Heart left ventricle (tissue), 16 donors: ENCODE results near the gene DDR2. TPM values are rescaled to one million over a fixed set of nuclear protein-coding genes. Genes with fewer than 3 reads are reported as not detected.
A peak's percentile ranks its signal among the peaks of the same experiment; 100 is the strongest.

ENCODE experiments used
- ATAC-seq, 4 donors: fragments of 200-7000 bp; cut with Tn5 transposase; one replicate each; pipeline ENCODE4 v1.9.1; 2020 to 2022; ENCODE audit warnings: moderate library complexity in 4 of 4, mild to moderate bottlenecking in 3 of 4, moderate number of reproducible peaks in 1 of 4
- DNase-seq, 5 donors: peaks; one replicate each; pipeline ENCODE4 v3.0.0-alpha.2; 2020
- H3K27ac ChIP-seq, 12 donors: fragments of 200-600 bp; sonication (generic) in 4 of 12; one replicate each; pipeline versions ENCODE4 v1.5.0 to v1.8.0; 2016 to 2022; ENCODE audit warnings: mild to moderate bottlenecking in 2 of 12
- H3K27me3 ChIP-seq, 9 donors: fragments of 200-600 bp; sonication (generic) in 2 of 9; one replicate each; pipeline versions ENCODE4 v1.5.1 to v1.8.0; 2016 to 2022; ENCODE audit warnings: mild to moderate bottlenecking in 3 of 9
- H3K36me3 ChIP-seq, 9 donors: fragments of 200-600 bp; sonication (generic) in 2 of 9; one replicate each; pipeline versions ENCODE4 v1.5.0 to v1.8.0; 2018 to 2022; ENCODE audit warnings: mild to moderate bottlenecking in 2 of 9
- H3K4me1 ChIP-seq, 12 donors: fragments of 200-600 bp; sonication (generic) in 4 of 12; one replicate each; pipeline versions ENCODE4 v1.5.0 to v1.8.0; 2016 to 2022; ENCODE audit warnings: mild to moderate bottlenecking in 3 of 12
- H3K4me3 ChIP-seq, 12 donors: fragments of 200-600 bp; sonication (generic) in 4 of 12; one replicate each; pipeline versions ENCODE4 v1.5.0 to v1.8.0; 2017 to 2022; ENCODE audit warnings: mild to moderate bottlenecking in 9 of 12, moderate library complexity in 4 of 12
- H3K9me3 ChIP-seq, 12 donors: fragments of 200-600 bp; sonication (generic) in 4 of 12; one replicate each; pipeline versions ENCODE4 v1.5.0 to v1.8.0; 2016 to 2022; ENCODE audit warnings: mild to moderate bottlenecking in 1 of 12
- POLR2A ChIP-seq, 2 donors: fragments of 450-650 bp; IDR thresholded peaks; one replicate each; pipeline ENCODE4 v1.6.1; 2017; ENCODE audit warnings: antibody characterized with exemption in 2 of 2, mild to moderate bottlenecking in 2 of 2, moderate library complexity in 2 of 2
- WGBS, 4 donors: extraction: QIAGEN DNeasy Blood & Tissue Kit in 2 of 4; methylation state at CpG; one replicate each; pipeline versions ENCODE4 v1.1.5 to v1.1.7; 2013 to 2018; 5-methylcytosine and 5-hydroxymethylcytosine counted together
- intact Hi-C, 10 donors: fragments of 100-400 bp; cut with DNase I; formaldehyde crosslinking; loops; one replicate each; pipeline versions ENCODE4 v1.11.1 to v1.14.2; 2022
- polyA plus RNA-seq, 2 donors: library from polyadenylated mRNA; stranded (reverse); fragments of 200-250 nt; gene quantifications; one replicate each; pipeline ENCODE4 v1.2.3, GENCODE V29; 2013
- total RNA-seq, 9 donors: library from RNA; depleted of rRNA in 2 of 9; stranded (reverse); fragments of >200 nt in 2 of 9; fragmentation: NEBNext Ultra II Directional in 3 of 9; extraction: Animal tissue kit (Norgen Biotek cat#: 25700) in 3 of 9; gene quantifications; one replicate each; pipeline versions ENCODE4 v1.1.0 to v1.2.4, GENCODE V29; 2016 to 2023
- TF ChIP-seq, protein P1 (sequence below), 12 donors: fragments of 200-600 bp; sonication (generic) in 4 of 12; IDR thresholded peaks; one replicate each; pipeline versions ENCODE4 v1.5.0 to v1.8.0; 2018 to 2022; ENCODE audit warnings: antibody characterized with exemption in 12 of 12, mild to moderate bottlenecking in 5 of 12
- donor health status: ischemic (EF 13 %, LVEDD 7.1; RV severe dilation, severe dysfunction).
- donor health status: healthy with polysubstance abuse.
- donor health status: DM: no; HTN: yes; CAD: no.
- donor health status: DM: no; HTN: no; CAD: no.
- donor health status: ischemic (EF 25% LVEDD 6.9; RV normal size, moderate dysfunction).
- donor health status: ischemic (EF 25% LVEDD 5.7; RV mildly dilated, moderate dysfunction).
- donor health status: healthy.
- donor health status: DM: yes; HTN: yes; CAD: no.
- donor health status: ischemic (EF 35%, LVEDD 5.7; RV mildly dilated, moderate dysfunction).
- donor health status: nonischemic (EF 11% LVEDD 7.7; RV severe dilation, severe dysfunction).
- donor health status: DM: yes; HTN: yes; CAD: no.
- donor health status: PGD.
- donor health status: ischemic (EF 29% LVEDD 5.4; RV normal size, mild dysfunction).
- donor health status: nonischemic (EF 23%, LVEDD 6.1; RV moderate dilation, normal function).

Gene DDR2
- total and polyA plus RNA-seq, 11 donors: 5.0 to 55.3 (median 23.8) TPM

- peak overlapping the region in 9 of 12 donors; percentile 9 to 82 (median 33) for H3K27ac ChIP-seq
- 34 to 49% (median 37%) methylated on average over 2 of the region's 2 CpGs for WGBS, 4 donors
- H3K36me3 ChIP-seq: no peaks in the 10 kb centered on the region
- peaks cover 0 to 46% (median 28%) of the 10 kb centered on the region in 12 donors for H3K4me1 ChIP-seq
- DNase-seq (no peak), ATAC-seq (no peak)
- intact Hi-C loops: loop anchor here in 1 of 10 donors (5.0 kb wide), 1 partner anchor 49 kb away; the partner anchor contains the start of gene DDR2
- H3K27me3 ChIP-seq: no peaks in the 10 kb centered on the region
- TF ChIP-seq, protein P1, sequence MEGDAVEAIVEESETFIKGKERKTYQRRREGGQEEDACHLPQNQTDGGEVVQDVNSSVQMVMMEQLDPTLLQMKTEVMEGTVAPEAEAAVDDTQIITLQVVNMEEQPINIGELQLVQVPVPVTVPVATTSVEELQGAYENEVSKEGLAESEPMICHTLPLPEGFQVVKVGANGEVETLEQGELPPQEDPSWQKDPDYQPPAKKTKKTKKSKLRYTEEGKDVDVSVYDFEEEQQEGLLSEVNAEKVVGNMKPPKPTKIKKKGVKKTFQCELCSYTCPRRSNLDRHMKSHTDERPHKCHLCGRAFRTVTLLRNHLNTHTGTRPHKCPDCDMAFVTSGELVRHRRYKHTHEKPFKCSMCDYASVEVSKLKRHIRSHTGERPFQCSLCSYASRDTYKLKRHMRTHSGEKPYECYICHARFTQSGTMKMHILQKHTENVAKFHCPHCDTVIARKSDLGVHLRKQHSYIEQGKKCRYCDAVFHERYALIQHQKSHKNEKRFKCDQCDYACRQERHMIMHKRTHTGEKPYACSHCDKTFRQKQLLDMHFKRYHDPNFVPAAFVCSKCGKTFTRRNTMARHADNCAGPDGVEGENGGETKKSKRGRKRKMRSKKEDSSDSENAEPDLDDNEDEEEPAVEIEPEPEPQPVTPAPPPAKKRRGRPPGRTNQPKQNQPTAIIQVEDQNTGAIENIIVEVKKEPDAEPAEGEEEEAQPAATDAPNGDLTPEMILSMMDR (IDR thresholded peaks at IDR 0.05): no peak
- no peak for TF ChIP-seq POLR2A (IDR thresholded peaks at IDR 0.05)
- no peak overlapping the region for H3K4me3 ChIP-seq
- peaks cover 0 to 13% (median 0%) of the 10 kb centered on the region in 12 donors for H3K9me3 ChIP-seq
These were observed 48.8 kb downstream of the DDR2 start for GRCh38 chr1:162681122-162681436.

- Histone ChIP-seq H3K27me3 (no peaks in the 10 kb centered on the region), H3K36me3 (no peaks in the 10 kb centered on the region), H3K4me3 (no peak overlapping the region), H3K27ac (peak overlapping the region in 7 of 12 donors; percentile 5 to 82 (median 33)), H3K4me1 (peaks cover 0 to 37% (median 26%) of the 10 kb centered on the region in 12 donors), H3K9me3 (peaks cover 0 to 13% (median 0%) of the 10 kb centered on the region in 12 donors)
- ATAC-seq (peak in 3 of 4 donors; percentile 50 to 66 (median 63)), DNase-seq (peak in 2 of 5 donors; percentile 39 to 65)
- intact Hi-C loops: loop anchor here in 1 of 10 donors (5.0 kb wide), 1 partner anchor 50 kb away; the partner anchor contains the start of gene DDR2
- WGBS, 4 donors: 24 to 50% (median 43%) methylated on average over 1 of the region's 1 CpG
- TF ChIP-seq, protein P1 (IDR thresholded peaks at IDR 0.05): no peak
- TF ChIP-seq POLR2A (IDR thresholded peaks at IDR 0.05): no peak
These were observed 49.8 kb downstream of the DDR2 start for GRCh38 chr1:162682013-162682419.

GRCh38 chr1:162687870-162688269 is 55.6 kb downstream of the DDR2 start:
- WGBS, 4 donors: 47 to 68% (median 56%) methylated on average over 6 of the region's 6 CpGs
- Histone ChIP-seq H3K27me3 (no peaks in the 10 kb centered on the region), H3K9me3 (peaks cover 0 to 13% (median 0%) of the 10 kb centered on the region in 12 donors), H3K36me3 (no peaks in the 10 kb centered on the region), H3K4me1 (peaks cover 0 to 44% (median 27%) of the 10 kb centered on the region in 12 donors), H3K27ac (peak overlapping the region in 9 of 12 donors; percentile 18 to 86 (median 57)), H3K4me3 (no peak overlapping the region)
- TF ChIP-seq POLR2A (IDR thresholded peaks at IDR 0.05): no peak
- TF ChIP-seq, protein P1 (IDR thresholded peaks at IDR 0.05): no peak
- ATAC-seq (peak; percentile 59 to 78 (median 62)), DNase-seq (no peak)
- intact Hi-C loops: loop anchor here in 1 of 10 donors (1.0 kb wide), 1 partner anchor 8 kb away; no protein-coding TSS in a partner anchor

DNA sequence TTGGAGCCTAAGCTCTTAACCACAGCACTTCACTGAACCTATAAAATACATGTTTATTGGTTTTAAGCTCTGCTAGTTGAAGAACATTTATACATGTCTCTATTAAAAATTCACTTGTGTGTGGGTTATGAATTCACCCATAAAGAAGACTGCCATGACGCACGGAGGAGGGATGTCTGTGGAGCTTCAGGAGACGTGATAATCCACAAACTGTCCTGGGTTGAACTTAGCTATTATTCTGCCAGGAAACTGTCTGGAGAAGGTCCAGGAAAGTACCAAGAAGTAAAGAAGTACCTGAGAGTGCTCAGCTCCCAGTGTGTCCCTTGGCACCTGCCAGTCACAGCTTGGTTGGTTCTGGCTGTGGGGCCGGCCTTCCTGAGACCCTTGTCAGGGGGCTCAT is 56.3 kb downstream of the DDR2 start:
- 29 to 43% (median 38%) methylated on average over 3 to 4 of the region's 4 CpGs for WGBS, 4 donors
- peak overlapping the region in 10 of 12 donors; percentile 2 to 86 (median 50) for H3K27ac ChIP-seq

More for the DNA sequence above, 56.3 kb downstream of the DDR2 start:
- H3K36me3 ChIP-seq: no peaks in the 10 kb centered on the region
- peak; percentile 64 to 75 (median 70) for ATAC-seq
- intact Hi-C loops: loop anchor here in 1 of 10 donors (1.0 kb wide), 1 partner anchor 8 kb away; no protein-coding TSS in a partner anchor
- H3K4me1 ChIP-seq: peaks cover 0 to 46% (median 27%) of the 10 kb centered on the region in 12 donors
- H3K27me3 ChIP-seq: no peaks in the 10 kb centered on the region
- H3K9me3 ChIP-seq: peaks cover 0 to 7% (median 0%) of the 10 kb centered on the region in 12 donors
- TF ChIP-seq POLR2A (IDR thresholded peaks at IDR 0.05): no peak
- TF ChIP-seq, protein P1 (IDR thresholded peaks at IDR 0.05): no peak
- no peak overlapping the region for H3K4me3 ChIP-seq
- DNase-seq: peak in 1 of 5 donors; percentile 63
